C4-2B (cell line): ENCODE results near the gene SLCO2A1.

Source experiments
- H3K27ac ChIP-seq: fragments of 450-650 bp; 2 replicates; pipeline ENCODE4 v1.5.1; 2017
- CTCF ChIP-seq: fragments of 450-650 bp; conservative IDR thresholded peaks from 2 replicates; pipeline ENCODE4 v1.5.1; 2017; ENCODE audit warnings: mild to moderate bottlenecking
- ZFX ChIP-seq: fragments of 450-650 bp; IDR thresholded peaks from 2 replicates; pipeline ENCODE4 v1.6.1; 2017

The SLCO2A1 gene

DNA sequence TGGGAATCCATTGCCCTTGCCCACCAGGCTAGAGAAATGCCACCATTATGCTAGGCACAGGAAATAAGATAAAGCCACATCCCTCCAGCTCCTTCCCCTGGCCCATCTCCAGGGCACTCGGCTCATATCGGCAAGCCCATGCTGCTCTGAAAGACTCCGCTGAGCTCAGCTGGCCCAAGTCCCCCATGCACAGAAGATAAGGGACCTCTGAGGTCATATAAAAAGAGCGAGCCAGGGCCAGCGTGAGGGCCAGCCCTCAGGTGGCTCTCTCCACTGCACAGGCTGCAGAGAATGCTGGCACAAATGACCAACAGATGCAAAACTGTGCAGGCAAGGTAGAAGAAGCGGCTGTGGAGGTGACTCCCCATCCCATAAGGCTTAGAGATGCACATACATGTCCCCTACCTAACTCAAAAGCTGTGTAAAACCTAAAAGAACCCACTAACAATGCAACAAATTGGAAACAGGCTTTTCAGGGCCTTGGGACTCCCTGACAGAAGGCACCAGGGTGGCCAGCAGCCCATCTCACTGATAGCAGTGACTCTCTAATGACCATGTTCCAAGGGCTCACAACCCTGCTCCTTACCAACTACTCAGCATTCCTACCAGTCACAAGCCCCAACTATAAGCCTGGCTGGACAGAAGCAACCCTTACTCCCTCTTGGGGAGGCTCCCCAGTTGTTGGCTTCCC, 137.0 kb downstream of the SLCO2A1 start:
- no peak for TF ChIP-seq ZFX
- no peak for TF ChIP-seq CTCF
- no peak overlapping the region for H3K27ac ChIP-seq

GRCh38 chr3:133891662-133892378, 137.9 kb downstream of the SLCO2A1 start:
- no peak for TF ChIP-seq CTCF
- TF ChIP-seq ZFX = no peak

DNA sequence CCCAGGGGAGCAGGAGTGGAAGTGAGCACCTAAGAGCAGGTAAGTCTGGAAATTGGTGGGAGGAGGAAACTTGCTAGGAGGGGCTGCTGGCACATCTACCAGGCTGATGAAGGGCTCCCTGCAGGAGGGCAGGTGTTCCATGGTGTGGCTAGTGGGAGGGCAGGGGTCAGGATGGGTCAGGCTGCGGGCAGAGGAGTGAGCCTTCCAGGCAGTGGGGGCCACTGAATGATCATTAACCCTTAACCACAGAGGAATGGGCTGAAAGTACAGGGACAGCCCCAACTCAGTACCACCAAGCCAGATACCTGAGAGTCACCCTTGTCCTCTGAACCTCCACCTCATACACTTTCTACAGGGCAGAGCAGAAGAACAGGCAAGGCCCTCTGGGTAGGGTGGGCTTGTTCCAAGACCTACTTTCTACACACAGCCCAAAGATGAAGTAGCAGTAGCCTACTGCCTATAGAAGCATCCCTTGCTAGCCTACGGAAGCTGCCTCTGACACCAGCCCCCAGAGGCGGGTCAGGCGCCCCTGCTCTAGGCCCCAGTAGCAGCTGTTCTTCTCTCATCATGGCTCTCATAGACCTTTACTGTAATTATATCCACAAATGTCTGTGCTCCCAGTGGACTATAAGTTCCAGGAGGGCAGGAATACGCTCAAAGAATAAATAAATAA, 138.6 kb downstream of the SLCO2A1 start:
- H3K27ac ChIP-seq = no peak overlapping the region
- TF ChIP-seq CTCF = no peak
- TF ChIP-seq ZFX = no peak

More at GRCh38 chr3:133891662-133892378, 137.9 kb downstream of the SLCO2A1 start:
- no peak overlapping the region for H3K27ac ChIP-seq

- TF ChIP-seq CTCF (no peak), ZFX (no peak)
- H3K27ac ChIP-seq = no peak overlapping the region
Measured at GRCh38 chr3:133890037-133890436, 139.7 kb downstream of the SLCO2A1 start.

DNA sequence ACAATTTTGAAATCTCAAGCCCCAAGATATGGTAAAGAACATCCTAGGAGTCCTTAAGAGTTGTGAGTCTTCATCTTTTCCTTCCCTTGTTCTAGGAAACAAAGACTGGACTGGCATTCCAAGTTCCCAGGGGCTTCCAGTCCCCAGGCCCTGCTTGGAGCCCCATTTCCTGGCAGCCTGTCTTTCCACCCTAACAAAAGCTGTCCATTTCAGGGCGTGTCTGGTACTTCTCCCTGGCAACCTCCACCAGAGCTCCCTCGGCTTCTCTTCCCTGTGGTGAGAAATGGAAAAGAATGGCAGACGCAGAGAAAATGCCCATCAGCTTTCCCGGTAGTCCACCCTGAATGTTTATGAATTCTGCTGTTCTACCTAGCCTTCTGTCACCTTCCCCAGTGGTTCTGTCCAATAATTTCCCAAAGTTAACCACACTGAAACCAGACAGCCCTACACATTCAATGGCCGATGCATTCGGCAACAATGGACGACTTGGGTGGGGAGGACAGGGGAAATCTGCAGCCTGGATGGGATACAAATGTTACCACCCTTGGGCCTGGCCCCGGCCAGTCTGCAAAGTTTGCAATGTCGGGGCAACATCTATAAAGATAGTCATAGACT, 140.9 kb downstream of the SLCO2A1 start:
- no peak overlapping the region for H3K27ac ChIP-seq
- TF ChIP-seq ZFX = no peak
- TF ChIP-seq CTCF = no peak

DNA sequence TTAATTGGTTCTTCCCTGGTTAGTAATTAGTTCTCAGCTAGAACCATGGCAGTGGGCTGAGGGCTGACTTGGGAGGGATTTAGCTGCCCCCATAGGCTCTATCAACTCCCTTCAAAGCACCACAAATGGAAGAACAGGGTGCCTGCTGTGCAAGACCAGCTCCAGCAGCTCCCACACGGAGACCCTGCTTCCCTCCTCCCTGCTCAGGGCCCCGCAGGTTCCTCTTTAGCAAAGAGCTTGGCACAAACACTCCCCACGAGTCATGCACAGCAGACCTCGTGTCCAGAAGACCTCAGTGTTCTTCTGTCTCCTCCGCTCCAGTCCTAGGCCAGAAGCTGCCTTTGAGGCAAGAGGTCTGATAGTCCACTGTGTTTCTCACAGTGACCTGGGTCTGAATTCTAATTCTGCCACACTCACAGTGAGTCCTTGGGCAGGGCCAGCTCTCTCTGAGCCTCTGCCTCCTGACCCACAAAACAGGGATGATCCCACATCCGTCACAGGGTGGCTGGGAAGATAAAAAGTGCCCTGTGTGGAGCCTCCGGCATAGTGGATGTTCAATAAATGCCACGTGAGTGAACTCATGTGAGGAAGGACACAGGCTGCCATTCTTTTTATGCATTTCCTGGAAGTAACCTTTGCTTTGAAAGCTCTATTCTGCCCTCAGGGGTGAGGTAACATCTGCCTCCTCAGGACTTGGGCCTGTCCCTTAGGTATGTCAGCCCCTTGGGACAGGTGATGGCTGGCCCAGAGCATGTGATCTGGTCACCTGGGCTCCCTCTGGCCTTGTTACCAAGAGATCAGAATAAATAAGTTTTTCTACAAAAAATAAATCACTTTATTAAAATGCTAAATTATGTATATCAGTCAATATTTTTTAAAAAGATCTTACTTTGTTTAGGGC, 141.7 kb downstream of the SLCO2A1 start:
- TF ChIP-seq CTCF = no peak
- no peak for TF ChIP-seq ZFX
- H3K27ac ChIP-seq = no peak overlapping the region
